ENCODE data around the gene FRMD3.
A peak's percentile ranks its signal among the peaks of the same experiment; 100 is the strongest.

Gene FRMD3

DNA sequence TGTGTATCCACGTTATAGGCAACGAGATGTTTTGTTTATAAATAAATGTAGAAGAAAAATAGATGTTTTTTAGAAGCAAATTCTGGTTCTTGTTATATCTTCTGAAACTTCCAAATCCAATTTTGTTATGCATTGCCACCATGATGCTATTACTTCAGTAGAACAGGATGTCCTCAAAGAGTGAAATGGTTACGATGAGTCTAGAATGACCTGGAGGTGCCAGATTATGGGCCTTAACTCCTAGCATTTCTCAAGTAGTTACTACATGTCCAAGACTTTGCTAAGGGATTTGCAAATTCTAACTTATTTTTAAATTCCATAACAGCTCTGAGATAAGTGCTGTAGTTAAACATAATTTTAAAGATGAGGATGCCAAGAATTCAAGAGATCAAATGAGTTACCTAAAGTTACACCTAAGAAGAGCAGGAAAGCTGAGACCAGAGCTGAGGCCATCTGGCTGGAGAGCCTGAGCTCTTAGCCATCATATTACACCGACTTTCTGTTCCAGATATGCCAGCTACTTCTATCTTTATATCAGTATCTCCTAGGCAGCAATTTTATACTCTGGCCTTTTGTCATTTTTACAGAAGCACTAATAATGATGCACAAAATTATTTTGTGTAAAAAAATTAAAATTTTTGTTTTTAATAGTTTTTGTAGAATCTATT lies 302.0 kb downstream of the FRMD3 start:
- TF ChIP-seq, protein P1, sequence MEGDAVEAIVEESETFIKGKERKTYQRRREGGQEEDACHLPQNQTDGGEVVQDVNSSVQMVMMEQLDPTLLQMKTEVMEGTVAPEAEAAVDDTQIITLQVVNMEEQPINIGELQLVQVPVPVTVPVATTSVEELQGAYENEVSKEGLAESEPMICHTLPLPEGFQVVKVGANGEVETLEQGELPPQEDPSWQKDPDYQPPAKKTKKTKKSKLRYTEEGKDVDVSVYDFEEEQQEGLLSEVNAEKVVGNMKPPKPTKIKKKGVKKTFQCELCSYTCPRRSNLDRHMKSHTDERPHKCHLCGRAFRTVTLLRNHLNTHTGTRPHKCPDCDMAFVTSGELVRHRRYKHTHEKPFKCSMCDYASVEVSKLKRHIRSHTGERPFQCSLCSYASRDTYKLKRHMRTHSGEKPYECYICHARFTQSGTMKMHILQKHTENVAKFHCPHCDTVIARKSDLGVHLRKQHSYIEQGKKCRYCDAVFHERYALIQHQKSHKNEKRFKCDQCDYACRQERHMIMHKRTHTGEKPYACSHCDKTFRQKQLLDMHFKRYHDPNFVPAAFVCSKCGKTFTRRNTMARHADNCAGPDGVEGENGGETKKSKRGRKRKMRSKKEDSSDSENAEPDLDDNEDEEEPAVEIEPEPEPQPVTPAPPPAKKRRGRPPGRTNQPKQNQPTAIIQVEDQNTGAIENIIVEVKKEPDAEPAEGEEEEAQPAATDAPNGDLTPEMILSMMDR (IDR thresholded peaks at IDR 0.05; ENCODE audit: low read depth, low read length): no peak

DNA sequence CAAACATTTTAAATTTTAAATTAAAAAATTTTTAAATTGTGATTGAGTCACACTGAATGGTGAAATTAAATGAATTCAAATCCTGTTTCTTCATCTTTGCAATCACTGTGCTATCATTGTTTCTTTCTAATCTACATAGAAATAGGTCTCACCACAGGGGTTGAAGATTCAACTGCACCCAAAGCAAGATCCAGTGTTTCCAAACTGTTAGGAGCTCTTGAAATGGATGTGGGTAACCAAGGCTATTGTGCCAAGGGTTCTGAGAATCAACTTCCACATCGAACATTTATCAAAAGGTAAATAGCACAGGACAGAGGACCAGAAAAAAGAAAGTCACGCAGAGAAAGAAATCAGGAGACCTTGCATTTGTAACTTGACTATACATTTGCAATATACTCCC lies 302.7 kb downstream of the FRMD3 start:
- H3K4me3 ChIP-seq (ENCODE audit: low read depth, low read length): no peak overlapping the region
- TF ChIP-seq, protein P1 (IDR thresholded peaks at IDR 0.05; ENCODE audit: low read depth, low read length): no peak

More for the DNA sequence above, 302.0 kb downstream of the FRMD3 start:
- no peak overlapping the region for H3K4me3 ChIP-seq (ENCODE audit: low read depth, low read length)

DNA sequence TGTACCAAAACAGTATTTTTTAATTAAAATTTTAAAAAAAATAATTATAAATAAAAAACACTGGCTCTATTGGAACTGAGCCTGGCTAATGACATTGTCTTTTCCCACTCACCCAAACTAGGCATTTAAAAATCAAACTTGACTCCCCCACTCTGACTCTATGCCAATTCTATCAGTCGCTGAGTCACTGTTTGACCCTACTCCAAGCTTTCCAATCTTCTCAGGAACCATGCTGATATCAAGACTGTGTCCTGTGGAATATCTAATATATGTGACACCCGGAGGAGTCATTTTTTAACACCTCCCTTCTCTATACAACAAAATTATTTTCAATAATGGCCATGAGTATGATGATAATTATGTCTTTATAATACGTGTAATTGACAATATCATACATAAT lies 303.7 kb downstream of the FRMD3 start:
- TF ChIP-seq, protein P1 (IDR thresholded peaks at IDR 0.05; ENCODE audit: low read depth, low read length): no peak
- no peak overlapping the region for H3K4me3 ChIP-seq (ENCODE audit: low read depth, low read length)

DNA sequence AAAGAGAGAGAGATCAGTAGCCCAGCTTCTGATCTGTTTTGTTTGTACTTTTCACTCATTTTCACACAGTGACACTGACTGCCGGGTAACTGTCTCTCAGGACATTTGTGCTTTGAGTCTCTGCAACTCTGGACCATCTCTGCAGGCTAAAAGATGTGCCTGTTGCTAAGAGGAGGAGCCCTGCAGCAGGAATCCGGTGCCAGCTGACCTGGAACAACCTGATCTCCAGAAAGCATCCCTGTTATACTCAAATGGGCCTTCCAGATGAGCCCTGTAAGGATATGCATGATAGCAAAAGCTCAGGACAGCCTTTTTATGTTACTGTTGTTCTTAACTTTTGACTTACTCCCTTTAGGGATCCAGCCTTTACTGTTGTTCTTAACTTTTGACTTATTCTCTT lies 304.6 kb downstream of the FRMD3 start:
- TF ChIP-seq, protein P1 (IDR thresholded peaks at IDR 0.05; ENCODE audit: low read depth, low read length): no peak
- no peak overlapping the region for H3K4me3 ChIP-seq (ENCODE audit: low read depth, low read length)

DNA sequence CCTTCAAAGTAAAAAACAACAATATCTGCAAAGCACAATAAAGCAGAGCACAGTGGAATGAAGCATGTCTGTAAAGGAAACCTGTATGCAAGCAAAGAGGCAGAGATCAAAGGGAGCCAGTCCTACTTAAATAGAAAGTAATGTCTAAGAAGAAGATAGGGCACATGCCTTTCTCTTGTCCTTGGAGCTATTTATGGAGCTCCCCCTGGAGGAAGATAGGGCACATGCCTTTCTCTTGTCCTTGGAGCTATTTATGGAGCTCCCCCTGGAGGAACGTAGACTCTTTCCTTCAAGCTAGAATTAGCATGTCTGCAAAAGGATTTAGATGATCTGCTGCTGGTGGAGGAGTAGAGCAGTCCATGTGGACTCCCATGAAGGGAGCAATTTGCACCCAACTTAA lies 307.2 kb downstream of the FRMD3 start:
- no peak overlapping the region for H3K4me3 ChIP-seq (ENCODE audit: low read depth, low read length)
- TF ChIP-seq, protein P1 (IDR thresholded peaks at IDR 0.05; ENCODE audit: low read depth, low read length): peak; percentile 28; the same call in 1 of the 2 replicates

DNA sequence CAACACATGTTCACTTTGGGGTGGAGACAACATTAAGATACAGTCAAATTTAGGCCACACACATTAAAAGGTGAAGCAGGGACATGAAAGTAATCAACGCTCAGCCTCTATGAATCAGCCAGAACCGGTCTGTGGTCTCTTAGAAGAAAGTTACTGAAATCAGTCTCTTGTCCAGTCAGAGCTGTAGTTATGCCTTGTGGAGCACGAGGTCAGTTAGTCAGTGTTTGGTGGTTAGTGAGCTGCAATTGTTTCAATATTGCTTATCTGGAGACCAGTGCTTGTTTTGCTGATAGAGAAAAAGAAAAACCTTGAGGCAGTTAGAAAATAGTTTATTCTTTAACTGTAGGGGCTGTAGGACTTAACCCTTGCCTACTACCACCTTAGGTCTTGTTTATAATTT lies 317.5 kb downstream of the FRMD3 start:
- TF ChIP-seq, protein P1 (IDR thresholded peaks at IDR 0.05; ENCODE audit: low read depth, low read length): no peak
- H3K4me3 ChIP-seq (ENCODE audit: low read depth, low read length): no peak overlapping the region

DNA sequence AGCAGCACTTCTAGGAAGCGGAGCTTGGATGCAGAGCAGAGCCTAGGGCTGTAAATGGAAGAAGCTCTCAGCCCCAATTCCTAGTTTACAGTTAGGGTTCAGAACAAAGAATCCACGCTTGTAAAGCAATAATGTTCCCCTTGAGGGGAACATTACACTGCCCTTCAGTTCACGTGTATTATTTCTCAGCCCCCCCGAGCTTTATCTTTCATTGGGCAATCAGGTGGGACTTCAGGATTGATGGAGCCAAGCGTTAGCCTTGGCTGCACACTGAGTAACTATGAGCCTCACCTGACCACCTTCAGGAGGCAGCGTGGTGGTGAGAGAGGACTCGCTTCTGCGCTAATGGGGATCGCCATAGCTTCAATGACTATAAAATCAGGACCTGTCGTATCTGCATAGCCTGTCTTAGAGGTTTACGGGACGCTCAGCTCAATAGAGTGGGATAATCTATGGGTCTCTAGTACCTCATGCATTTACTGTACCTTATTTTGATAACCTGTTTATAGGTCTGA lies 318.2 kb downstream of the FRMD3 start:
- TF ChIP-seq, protein P1 (IDR thresholded peaks at IDR 0.05; ENCODE audit: low read depth, low read length): no peak
- peak overlapping the region; percentile 65 for H3K4me3 ChIP-seq (ENCODE audit: low read depth, low read length)

Data from WI38 (cell line).